Stimulated activated CD4-positive, alpha-beta T cell treated with anti-CD3 and anti-CD28 coated beads, Interleukin-1b, Interleukin-23, amount 100 ng/mL, for 1 hour (primary cell): Measurements from ENCODE around the gene RPH3AL.
"Not testable (repeated sequence)": the region's sequence is repeated elsewhere in the genome, so short reads cannot be mapped to it uniquely, and the experiment has no call there.

Experiments used
- DNase-seq, 2 donors: peaks; one replicate each; pipeline ENCODE4 v3.0.0-alpha.2; 2020; ENCODE audit warnings: low read depth in 2 of 2

RPH3AL gene

DNA sequence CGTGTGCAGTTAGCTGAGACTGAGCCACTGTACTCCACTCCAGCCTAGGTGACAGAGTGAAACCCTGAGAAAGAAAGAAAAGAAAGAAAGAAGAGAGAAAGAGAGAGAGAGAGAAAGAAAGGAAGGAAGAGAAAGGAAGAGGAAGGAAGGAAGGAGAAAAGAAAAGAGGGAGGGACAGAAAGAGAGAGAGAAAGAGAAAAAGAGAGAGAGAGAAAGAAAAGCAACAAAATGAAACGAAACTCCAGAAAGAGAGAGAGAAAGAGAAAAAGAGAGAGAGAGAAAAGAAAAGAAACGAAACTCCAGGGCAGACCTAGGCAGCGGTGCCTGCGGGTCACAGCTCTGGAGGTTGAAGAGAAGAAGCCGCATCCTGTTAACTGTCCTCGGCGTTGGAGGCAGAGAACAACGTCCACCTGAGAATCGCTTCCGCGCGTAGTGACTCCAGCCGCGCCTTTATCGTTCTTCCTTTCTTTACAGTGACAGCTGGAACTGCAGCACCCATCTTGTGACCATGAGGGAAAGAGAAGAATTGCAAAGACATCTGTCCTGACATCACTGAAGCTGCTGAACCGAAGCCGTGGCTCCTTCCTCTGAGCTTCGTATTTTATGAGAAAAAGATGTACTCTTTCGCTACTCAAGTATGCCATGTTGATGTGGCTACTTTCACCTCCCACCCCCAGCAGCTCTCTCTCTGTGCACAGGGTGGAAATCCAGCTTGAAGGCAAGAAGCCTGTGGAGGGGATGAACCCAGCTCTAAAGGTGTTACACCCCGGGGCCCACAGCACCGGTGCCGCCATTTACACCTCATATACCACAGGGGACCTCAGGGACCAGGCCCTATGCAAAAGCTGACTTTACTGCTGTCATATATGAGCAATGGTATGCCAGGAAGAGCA is 114.3 kb downstream of the RPH3AL start:
- no peak for DNase-seq

DNA sequence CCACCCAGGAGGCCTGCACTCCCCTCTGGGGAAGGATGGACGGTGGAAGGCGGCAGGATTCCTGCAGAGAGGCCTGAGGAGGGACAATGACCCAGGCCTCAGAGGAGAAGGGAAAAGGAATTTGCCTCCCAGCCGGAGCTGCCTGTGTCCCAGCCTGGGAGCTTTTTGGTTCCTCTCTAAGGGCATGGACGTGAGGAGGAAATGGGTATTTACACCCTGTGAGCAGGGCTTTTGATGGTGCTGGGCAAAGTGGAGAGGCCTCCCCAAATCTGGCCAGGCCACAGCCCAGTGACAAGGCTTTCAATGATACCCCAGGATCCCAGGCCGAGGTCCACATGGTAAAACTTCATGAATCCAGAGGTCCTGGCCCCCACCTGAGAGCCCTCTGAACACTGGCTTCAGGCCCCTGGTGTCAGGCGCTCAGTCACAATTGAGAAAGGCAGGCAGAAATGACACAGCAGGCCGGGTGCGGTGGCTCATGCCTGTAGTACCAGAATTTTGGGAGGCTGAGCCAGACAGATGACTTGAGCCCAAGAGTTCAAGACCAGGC is 115.1 kb downstream of the RPH3AL start:
- no peak for DNase-seq

DNA sequence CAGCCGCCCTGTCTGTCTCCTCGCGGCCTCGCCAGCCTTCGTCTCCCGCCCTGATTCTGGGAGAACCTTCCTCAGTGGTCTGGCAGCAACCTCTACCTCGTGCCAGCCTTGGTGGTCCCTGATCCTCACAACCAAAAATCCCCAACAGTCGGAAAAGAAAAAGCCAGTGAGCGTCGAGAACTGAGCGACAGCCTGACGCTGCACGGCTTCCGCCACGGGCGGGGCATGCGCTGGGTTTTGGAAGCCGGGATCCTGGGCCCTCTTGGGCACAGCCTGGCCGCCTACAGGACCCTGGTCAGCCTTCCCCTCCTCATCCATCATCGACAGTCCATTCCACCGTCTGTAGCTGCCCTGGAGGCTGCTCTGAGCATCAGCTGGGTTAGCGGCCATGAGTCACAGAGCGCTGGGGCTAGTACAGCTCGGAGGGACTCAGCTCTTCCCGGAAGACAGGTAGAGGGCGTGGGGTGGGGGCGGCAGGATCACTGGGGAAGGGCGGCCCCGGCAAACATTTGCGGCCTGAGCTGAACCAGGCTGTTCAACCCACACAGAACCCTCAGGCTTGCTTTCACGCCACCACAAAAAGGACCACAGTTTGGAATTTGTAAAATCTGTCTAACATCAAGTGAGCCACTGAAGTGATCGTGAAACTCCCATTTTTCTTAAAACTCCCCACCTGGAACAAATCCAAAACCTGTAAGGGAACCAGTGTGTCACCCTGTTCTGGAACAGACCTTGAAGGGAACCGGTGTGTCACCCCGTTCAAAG is 115.8 kb downstream of the RPH3AL start:
- DNase-seq, result no peak

DNA sequence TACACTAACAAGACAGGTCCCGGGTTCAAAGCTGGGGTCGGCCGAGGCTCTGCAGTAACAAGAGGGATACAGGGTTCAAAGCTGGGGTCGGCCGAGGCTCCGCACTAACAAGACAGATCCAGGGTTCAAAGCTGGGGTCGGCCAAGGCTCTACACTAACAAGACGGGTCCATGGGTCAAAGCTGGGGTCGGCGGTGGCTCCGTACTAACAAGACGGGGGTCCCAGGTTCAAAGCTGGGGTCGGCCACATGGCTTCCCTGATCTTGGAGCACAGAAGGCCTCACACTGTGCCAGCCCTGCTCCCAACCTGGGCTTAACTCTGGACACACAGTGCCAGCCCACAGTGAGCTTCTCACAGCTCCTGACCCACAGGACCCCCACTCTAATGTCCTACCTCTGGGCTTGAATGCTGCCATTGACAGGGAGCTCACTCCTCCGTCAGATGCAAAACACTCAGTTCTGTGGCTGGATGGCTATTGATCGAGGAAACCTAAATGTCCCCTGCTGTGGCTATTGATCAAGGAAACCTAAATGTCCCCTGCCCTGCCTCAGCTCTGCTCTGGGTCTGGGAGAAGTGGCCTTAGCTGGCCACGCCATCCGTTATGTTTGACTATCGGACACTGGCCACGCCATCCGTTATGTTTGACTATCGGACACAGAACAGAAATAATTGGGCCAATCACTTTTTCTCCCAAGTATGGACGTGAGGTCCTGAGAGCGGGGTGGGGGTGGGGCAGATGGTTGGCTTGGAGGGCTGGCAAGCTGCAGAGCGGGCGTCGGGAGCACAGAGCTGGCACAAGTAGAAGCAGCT is 116.6 kb downstream of the RPH3AL start:
- DNase-seq, result no peak

DNA sequence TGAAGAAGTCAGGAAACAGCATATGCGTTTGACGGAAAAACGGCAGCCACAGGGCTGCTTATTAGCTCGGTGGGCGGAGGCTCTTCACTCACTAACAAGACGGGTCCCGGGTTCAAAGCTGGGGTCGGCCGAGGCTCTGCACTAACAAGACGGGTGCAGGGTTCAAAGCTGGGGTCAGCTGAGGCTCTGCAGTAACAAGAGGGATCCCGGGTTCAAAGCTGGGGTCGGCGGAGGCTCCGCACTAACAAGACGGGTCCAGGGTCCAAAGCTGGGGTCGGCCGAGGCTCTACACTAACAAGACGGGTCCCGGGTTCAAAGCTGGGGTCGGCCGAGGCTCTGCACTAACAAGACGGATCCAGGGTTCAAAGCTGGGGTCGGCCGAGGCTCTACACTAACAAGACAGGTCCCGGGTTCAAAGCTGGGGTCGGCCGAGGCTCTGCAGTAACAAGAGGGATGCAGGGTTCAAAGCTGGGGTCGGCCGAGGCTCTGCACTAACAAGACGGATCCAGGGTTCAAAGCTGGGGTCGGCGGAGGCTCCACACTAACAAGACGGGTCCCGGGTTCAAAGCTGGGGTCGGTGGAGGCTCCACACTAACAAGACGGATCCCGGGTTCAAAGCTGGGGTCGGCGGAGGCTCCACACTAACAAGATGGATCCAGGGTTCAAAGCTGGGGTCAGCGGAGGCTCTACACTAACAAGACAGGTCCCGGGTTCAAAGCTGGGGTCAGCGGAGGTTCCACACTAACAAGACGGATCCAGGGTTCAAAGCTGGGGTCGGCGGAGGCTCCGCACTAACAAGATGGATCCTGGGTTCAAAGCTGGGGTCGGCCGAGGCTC is 117.4 kb downstream of the RPH3AL start:
- not testable (repeated sequence) for DNase-seq

DNA sequence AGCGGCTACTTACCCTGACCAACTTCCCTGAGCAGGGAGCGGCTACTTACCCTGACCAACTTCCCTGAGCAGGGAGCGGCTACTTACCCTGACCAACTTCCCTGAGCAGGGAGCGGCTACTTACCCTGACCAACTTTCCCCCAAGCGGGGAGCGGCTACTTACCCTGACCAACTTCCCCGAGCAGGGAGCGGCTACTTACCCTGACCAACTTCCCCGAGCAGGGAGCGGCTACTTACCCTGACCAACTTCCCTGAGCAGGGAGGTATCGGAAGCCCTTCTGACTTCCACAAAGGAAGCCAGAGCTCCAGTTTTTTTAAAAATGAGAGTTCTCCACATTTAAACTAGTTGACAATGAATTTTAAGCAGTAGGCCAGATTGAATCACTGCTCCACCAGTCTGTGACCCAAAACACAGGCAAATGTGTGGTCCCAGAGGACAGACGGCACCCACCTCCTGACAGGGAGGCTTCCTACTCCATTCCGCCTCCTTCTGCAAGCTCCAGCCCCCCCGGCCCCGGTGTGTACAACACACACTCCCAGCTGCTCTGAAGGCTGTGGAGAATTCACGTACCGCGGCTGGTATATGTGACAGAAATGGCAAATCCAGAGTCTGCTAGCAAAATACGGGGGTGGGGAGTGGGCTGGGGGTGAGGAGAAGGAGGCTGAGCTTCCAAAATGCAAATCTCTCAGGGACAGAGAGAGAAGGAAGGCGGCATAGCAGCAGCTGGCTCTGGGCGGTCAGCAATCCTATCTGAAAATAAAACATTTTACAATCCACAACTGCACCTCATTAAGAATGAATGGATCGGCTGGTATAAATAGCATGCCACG is 118.2 kb downstream of the RPH3AL start:
- not testable (repeated sequence) for DNase-seq

DNA sequence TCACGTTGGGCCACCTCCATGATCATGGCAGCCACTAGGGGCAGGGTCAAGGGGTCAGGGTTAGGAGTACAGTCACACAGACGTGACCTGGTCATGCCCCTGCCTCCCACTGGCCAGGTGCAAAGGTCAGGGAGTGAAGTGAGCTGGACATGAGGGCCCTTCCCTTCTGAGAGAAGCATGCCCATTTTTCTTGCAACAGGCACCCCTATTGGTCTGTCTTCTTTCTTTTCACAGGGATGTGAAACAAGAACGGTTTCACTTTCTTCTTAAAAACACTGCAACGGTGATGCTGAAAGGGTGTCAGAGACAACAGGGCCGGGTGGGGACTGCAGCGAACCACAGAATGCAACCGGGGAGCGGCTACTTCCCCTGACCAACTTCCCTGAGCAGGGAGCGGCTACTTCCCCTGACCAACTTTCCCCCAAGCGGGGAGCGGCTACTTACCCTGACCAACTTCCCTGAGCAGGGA is 119.1 kb downstream of the RPH3AL start:
- no peak for DNase-seq

DNA sequence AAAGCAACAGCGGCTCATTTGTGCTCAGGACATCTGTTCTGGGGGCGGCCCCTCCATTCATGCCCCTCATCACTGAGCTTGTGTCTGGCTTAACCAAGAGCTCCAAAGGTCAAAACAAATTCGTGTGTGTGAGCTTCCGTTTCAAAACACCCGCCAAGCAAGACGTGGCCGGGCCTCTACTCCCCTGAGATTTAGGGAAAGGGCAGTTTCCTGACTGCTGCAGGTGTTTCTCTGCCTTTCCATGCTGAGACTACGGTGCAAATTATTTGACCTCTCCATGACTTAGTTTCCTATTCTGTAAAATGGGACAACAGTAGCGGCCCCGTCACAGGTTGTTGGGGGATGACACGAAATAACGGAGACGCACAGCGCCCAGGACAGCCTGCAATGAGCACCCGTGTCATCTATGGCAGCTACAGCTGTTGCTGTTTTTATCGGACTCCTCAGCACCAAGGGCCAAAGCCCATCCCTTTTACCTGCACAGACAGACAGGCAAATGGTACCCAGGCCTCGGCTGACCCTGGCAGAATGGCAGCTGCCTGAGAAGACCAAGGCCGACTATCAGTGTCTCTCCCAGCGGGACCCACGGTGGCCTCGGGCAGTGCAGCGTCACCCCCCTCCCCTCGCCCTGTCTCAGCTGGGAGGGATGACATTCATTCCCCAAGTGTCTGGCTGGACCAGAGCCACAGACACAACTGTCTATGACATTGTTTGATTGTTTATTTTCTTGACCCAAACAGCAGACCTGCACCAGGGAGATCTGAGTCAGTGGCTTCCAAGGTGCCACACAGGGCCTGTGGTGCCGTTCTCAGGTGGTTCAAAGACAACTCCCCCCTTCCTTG is 120.4 kb downstream of the RPH3AL start:
- no peak for DNase-seq

DNA sequence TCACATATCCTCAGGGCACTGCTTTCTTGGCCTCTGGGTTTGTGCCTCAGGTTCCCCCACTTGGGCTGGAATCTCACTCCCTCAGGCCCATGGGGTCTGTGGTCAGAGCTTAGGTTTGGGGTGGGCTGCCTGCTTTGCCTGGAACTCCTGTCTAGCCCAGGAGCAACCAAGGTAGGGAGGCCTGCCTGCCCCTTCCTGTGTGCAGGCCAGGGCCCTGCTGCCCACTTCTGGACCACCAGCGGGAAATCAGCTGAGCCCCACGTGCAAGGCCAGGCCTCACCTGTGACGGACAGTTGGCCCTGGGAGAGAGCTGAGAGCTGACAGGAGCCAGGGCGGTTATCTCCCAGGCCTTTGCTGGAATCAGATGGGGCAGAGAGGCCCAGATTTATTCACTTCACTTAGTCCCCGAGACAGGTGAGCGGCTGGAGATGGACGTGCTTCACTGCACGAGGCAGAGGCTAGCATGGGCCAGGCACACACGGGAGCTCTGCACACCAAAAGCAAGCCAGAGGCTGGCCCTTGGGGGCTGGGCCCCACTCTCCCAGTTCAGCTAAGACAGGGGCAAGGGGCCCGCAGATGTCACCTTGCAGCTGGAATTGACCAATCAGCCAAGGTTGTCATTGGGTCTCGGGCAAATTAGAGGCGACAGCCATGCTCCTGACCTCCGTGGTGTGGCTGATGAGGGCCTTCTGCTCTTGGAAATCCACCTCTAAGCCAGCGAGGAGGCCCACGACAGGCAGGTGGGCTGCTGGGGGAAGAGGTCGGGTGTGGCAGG is 121.2 kb downstream of the RPH3AL start:
- no peak for DNase-seq

DNA sequence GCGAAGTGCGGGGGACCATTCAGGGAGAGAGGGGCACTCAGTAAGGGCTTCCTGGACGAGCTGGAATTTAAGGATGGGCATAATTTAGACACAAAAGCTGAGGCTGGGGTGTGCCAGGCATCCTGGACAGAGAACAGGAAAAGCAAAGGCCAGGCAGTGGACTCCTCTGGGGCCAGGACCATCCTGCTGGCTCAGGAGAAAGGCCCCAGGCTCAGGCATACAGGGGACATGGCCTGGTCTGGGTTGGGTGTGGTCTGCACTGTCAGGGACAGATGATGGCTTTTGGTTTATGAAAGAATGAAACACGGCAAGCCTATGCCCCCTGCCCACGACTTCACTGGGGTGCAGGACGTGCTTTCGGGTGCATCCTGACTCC is 122.2 kb downstream of the RPH3AL start:
- no peak for DNase-seq

DNA sequence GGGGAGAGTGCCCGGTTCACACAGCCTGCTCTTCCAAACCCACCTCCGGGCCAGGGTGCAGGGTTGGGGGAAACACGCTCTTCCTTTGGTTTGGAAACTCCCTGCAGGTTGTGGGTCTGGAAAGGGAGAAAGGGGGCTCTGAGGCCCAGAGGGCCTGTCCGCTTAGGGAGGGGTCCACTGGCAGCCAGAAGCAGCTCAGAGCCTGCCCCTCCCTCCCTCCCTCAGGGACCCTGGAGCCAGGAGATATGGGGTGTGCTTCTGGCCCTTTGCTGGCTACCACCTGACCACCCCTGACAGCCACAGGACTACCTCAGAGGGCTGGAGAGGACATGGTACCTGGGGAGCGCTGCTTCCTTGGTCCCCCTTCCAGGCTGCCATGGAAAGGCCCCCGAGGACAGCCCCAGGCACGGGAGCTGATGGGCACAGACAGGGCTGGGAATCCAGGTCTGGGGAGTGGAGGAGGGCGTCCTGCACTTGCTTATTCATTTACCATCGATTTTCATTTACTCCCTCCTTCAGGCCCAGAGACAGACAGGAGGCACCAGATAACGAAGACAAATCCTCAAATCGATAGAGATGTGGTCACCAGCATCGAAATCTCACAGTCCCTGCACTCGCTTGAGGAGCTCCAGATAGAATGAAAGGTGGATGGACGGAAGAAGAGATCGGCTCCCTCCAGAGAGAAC is 122.8 kb downstream of the RPH3AL start:
- no peak for DNase-seq

DNA sequence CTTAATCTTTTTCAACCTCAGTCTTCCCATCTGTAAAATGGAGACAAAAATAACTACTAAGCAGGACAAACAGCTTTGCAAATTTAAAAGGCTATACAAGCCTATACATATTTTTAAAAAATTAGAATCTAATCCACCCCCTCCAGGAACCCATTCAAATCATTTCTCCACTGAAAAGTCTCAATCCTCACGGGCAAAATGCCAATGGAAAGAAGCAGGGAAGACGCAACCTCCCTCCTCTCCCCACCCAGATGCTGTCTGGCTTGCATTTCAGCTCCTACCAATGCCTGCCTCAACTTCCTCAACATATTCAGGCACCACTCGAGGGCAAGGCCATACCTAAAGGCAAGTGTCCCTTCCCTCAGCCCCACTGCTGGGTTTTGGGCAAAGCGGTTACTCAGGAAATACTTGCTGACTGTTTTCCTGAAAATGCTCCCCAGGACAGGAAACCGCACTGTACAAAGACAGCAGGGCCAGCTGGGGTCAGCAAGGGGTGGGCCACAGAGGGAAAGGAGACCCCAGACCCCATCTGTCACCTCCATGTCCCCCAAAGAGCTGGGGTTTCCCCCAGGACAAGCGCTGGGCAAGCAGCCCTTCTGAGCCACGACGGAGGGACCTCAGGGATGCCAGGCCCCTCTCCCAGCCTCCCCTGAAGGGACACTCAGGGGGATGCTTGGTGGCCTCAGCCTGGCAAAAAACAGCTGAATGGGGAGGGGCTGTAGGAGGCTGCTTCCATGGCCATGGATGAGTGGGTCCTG is 123.5 kb downstream of the RPH3AL start:
- no peak for DNase-seq

DNA sequence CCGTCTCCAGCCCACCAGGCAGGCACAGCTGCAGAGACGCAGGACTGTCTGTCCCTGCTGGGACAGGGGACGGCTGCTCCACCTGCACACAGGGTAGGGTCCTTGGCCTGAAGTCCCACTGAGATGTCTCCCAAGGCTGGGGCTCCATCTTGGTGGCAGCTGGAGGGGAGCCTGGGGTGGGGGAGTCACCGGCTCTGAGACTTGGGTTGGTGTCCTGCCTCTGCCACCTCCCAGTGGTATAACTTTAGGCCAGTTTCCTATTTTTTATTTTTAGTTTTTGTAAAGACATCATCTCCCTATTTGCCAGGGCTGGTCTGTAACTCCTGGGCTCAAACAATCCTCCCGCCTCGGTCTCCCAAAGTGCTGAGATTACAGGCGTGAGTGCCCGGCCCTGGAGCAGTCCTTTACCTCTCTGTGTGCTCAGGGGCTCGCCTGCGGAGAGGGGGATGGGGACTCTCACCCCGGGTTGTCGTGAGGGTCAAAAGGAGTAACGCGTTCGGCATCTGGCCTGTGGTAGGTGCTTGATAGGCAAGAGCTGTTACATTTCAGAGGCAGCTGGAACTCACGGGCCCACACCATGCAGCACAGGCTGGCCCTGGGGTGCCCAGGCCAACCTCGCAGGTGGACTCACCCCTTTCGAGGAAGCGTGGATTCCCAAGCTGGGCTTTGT is 124.5 kb downstream of the RPH3AL start:
- no peak for DNase-seq

DNA sequence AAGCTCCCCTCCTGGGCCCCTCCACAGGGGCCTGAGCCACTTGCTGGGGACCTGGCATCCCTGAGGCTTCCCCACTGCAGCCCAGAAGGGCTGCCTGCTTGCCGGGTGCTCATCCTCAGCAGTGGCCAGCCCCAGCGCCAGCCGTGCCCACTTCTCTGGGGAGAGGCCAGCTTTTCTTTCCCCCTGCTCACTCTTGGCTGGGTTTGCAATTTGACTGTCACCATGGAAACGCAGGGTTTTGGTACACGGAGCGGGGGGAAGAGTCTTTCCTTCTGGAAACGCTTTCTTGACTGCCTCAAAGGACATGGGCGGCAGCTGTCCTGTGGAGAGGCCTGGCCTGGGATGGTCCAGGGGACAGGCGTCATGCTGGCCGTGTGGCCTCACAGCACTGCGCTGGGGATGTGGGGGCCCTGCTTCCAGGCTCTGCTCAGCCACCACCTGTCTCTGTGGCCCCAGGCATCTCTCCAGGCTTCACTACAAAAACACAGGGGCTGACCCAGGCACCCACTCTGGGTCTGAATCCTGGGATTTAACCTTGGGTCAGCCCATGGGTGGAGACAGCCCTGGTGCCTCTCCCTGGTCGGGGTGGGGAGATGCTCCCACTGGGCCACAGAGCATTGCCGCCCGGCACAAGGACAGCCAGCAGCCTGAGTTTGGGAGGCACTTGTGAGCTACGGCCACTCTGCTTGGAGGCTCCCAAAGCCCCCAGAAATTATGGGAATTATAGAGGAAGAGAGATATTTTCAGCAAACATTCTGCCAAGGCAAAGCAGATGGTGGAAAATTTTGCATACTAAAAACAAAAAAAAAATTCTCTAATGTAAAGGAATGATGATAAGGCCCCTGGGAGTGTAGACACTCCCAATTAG is 125.3 kb downstream of the RPH3AL start:
- DNase-seq, result no peak
